ENCODE data around the gene TEX51. TPM values are rescaled to one million over a fixed set of nuclear protein-coding genes. Genes with fewer than 3 reads are reported as not detected.

TEX51 gene
- total RNA-seq, 2 donors from 2014 or later, result not detected

DNA sequence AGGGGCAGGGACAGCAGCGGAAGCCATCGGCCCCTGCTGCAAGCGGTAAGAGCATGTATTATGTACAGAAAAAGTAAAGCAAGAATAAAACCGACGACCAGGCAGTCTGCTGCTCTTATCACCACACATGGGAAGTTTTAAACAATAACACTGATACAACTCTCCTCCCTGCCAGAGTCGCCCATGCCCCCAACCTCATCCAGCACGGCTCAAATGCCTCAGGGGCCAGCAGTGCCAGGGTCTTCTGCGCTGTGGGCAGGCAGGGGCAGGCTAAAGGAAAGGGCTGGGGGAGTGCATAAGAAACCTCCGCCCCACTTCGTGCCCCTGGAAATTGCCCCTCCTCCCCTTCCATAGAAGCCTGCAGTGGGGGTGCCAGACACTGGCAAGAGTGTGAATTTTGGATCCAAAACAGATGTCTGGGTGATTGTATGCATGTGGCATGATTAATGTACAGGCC, 10.1 kb downstream of the TEX51 start:
- DNase-seq, result no peak
- intact Hi-C loops (cut with DNase I, micrococcal nuclease), result no loop called here
- ATAC-seq, result no peak

DNA sequence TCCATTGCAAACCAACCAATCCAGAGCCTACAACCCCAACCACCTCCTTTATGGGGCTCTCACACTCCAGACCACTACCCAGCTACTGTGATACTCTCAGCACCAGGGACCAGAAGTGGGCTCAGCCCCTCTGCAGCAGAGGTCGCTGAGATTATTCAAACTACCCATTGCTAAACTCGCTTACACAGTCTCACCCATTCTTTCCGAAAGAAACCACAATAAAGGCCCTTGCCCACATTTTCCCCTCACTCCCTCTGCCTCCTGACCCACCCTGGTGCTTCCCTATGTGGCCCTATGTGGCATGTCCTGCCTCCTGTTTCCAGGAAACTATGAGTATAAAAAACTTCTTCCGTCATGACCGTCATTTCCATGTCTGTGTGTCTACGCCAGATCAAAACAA, 10.7 kb downstream of the TEX51 start:
- intact Hi-C loops (cut with DNase I, micrococcal nuclease), result no loop called here
- DNase-seq (no peak), ATAC-seq (no peak)

DNA sequence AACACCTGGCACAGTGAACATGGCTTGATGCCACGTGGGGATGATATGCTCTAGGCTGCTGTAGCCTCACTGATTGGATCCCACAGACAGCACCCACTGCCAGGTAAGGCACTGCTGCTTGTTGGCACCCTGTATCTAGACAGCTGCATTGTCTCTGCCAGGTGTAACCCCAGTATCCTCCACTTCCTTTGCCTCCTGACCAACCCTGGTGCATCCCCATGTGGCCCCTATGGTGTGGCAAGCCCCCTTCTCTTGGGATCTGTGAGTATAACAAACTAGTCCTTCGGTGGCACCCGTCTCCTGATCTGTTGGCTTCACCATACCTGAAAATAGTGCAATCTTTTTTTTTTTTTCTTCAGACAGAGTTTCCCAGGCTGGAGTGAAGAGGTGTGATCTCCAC, 11.1 kb downstream of the TEX51 start:
- no peak for DNase-seq
- ATAC-seq, result no peak
- intact Hi-C loops (cut with DNase I, micrococcal nuclease), result no loop called here

DNA sequence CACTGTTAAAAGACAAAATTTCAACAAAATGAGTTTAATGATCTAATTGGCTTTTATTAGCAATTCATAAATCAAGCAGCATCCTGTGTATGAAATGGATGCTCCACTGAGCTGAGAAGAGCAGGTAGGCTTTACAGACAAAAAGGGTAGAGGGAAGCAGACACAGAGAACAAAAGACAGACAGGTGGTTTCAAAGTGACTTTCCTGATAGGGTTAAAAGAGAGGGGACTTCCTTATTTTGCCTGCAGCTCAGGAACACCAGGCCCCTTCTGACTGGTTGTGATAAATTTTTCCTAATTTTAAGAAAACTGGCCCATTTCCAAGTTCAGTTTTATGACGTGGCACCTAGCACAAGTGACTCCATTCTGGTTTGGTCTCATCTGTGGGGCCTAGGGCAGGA, 11.9 kb downstream of the TEX51 start:
- ATAC-seq, result no peak
- intact Hi-C loops (cut with DNase I, micrococcal nuclease), result no loop called here
- no peak for DNase-seq

DNA sequence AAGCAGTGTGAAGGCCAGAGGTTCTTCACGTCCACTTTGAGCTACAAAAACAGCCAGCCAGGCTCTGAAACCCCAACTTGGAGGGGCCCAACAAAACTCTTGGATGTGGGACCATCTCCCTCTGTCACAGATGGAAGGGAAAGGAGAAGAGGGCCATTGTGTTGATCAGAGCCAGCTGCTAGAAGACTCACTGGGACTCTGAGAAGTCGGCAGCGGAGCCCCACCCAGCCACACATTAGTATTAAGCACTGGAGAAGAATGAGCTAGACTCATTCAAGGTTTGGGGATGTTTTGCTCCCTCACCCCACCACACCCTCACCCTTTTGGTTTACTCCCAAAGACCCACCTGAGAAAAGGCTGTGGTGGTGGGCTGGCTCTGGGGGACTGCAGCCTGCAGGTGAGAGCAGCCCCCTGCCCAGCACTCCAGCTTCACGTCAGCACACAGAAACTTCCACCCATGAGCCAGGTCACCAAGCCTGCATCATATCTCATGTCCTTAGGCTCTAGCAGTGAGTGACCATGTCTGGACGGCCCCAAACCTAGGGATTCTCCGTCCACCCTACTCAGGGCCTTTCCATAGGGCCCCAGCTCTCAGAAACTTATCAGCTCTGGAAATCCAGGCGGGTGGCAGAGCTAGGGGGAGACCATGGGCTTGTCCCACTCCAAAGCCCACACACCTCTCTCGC, 12.6 kb downstream of the TEX51 start:
- intact Hi-C loops (cut with DNase I, micrococcal nuclease), result no loop called here
- ATAC-seq (no peak), DNase-seq (no peak)

DNA sequence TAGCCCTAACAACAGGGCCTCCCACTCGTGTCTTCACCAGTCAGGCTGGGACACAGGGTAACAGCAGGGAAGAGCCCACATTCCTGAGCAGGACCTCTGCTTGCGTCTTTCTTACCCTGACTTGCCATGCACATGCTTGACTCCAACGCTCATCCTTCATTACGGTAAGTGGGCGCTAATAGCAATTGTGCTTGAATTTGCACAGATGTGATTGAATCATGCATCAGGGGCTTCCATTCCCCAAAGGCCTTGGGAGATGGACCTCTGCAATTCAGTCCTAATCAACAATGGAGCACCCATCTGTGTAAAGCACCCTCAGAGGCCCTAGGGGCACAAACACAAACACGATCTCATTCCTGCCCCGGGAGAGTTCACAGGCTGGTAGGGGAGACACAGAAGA, 13.5 kb downstream of the TEX51 start:
- intact Hi-C loops (cut with DNase I, micrococcal nuclease), result no loop called here
- ATAC-seq, result no peak
- DNase-seq, result no peak

DNA sequence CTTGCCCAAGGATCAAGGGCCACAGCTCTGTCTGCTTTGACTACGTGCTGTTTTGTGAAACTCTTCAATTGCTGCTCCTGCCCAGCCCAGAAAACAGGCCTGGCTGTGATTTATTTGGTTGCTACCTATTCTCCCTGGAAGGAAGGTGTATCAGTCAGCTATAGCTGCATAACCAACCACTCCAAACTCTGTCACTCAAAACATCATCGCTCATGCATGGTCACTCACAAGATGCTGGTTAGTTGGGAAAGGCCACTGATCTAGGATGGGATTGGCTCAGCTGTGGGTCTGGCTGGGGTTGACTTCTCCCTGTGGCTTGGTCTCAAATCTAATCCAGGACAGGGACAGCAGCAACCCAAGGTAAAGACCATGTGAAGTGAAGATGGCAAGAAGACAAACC, 14.6 kb downstream of the TEX51 start:
- ATAC-seq (no peak), DNase-seq (no peak)
- intact Hi-C loops (cut with DNase I, micrococcal nuclease), result no loop called here

DNA sequence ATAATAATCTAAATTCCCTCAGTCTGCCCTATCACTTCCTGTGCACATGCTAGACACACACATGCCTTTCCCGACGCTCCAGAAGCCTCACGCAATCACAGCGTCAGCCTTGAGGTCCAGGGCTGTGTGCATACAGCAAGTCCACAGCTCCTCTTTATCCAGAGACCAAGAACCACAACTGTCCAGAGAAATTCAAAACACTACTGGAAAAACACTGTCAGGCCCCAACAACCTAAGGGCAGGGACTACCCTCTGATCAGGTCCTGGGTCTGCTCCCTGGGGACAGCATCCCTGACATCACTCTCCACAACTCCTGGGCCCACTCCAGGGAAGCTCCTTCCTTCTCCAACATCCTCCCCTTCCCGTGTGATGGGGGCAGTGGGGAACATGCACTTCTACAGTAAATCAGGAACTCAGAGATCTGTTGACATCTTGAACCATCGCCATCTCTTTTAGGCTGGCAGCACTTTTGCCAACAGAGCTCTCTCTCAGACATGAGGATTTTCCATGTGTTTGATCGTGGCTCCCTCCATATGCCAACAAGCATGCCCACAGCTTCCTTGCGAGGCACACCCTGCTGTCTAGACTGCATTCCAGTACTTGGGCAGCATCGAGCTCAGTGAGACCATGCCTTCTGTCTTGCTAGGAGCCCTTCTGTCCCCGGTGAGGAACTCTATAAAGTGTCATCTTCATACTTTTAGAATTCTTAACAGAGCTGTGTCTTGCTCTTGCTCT, 15.4 kb downstream of the TEX51 start:
- intact Hi-C loops (cut with DNase I, micrococcal nuclease), result no loop called here
- DNase-seq (no peak), ATAC-seq (no peak)

DNA sequence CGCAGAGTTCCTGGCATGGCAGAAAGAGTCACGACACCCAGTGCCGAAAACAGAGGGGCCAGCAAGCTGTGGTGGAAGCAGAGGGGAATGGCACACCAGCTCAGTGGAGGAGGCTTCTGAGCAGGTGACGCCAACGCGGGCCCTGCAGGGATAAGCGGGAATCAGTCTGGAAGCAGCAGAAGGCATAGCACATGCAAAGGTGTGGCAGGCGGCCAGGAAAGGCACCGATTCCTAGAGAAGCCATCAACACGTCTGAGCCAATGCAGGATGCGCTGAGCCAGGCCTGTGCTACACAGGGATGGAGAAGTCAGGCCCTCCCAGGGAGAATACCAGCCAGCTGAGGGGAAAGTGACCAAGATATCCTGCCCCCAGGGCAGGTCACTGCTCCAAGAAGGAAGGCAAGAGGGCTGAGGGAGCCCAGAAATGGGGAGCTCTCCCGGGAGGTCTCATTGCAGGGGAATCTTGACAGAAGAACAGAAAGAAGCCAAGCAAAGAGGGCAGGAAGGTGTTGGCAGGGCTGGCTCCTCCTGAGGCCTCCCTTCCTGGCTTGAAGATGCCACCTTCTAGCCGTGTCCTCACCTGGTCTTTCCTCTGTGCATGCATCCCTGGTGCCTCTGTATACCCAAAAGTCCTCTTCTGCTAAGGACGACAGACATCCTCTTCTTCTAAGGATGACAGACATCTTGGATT, 16.3 kb downstream of the TEX51 start:
- DNase-seq (no peak), ATAC-seq (no peak)
- intact Hi-C loops (cut with DNase I, micrococcal nuclease), result no loop called here

DNA sequence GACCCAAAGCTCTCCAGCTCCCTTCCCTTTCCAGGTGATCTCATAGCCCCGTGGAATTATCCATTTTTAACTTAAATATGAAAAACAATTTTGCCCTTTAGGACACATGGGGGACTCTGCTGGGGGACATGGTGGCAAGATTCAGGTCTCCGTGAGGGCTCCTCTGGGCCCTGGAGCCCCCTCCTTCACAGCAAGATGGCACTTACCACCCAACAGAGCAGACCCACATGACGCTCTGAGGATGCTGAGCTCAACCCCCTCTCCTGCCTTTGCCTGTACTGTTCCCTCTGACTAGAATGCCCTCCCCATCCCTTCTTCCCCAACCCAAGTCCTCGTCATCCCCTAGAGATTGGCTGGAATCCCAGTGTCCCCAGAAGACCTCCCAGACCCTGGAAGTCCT, 17.2 kb downstream of the TEX51 start:
- ATAC-seq (no peak), DNase-seq (no peak)
- intact Hi-C loops (cut with DNase I, micrococcal nuclease), result no loop called here

DNA sequence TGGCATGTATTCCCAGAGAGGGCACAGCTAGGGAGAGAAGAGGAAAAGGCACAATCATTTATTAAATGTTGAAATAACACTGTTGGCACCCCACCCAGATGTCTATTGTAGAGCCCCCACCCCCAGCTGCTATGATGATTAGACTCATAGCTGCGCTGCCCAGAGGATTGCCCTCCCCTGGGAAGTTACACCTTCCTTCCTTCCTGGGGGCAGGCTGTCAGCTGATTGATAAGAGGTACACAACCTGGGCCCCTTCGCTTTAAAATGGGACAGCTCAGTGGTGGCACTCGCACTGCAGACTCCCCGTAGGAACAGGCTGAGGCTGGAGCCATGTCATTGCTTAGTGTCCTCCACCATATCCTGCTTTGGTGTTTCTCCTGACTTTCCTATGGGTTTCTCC, 18.1 kb downstream of the TEX51 start:
- ATAC-seq, result no peak
- DNase-seq, result no peak
- intact Hi-C loops (cut with DNase I, micrococcal nuclease), result no loop called here

DNA sequence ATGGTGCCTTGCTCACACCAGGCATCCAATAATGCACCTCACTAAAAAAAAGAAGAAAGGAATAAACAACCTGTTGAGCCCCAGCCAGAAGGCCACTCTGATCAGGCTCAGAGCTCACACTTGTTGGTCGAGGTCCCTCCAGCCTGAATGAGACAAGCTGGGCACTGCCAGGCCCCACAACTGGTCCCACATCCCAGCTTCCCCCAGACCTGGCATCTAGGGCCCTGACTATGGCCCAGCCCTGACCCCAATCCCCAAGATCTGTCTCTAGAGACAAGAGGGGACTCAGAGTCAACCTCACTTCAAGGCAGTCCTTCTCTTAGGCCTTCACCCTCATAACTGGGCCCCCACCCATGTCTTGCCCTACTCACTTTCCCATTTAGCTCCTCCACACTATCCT, 22.4 kb downstream of the TEX51 start:
- DNase-seq, result no peak
- ATAC-seq, result no peak
- intact Hi-C loops (cut with DNase I, micrococcal nuclease), result no loop called here

DNA sequence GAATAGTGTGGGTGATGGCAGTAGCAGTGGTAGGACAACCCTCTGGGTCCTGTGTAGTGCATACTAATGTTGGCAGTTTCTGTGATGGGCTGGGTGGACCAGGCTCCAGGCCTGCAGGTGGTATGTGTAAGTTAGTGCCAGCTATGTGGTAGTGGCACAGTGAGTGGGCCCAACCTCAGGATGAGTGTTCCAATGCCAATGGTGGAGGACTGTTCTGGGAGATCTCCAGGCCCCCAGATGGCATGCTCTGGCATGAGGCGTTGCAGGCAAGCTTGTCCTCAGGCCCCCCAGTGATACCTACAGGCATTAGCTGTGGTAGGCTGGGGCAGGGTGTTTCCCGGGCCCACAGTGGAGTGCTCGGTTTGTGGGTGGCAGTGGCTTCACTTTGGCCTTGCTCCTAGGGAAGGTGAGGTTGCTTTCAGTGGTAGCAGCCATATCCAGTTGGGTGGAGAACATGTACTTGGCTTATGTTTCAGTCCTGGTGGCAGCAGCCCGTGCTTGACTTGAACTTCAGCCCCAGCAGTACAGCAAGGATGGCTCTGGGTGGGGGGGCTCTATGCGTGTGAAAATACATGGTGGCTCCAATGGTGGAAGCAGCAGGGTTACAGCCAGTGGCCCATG, 32.4 kb downstream of the TEX51 start:
- DNase-seq, result no peak
- intact Hi-C loops (cut with DNase I, micrococcal nuclease), result no loop called here
- no peak for ATAC-seq

DNA sequence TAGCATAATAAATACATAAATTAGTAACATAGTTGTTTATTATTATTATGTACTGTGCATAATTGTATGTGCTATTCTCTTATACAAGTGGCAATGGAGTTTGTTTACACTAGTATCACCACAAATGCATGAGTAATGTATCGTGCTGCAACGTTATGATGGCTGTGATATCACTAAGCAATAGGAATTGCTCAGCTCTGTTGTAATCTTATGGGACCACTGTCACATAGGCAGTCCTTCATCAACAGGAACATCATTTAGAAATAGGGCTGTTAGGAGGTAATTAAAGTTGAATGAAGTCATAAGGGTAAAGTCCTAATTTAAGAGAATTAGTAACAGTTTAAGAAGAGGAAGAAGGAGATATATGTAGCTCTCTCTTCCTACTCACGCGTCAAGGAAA, 33.8 kb downstream of the TEX51 start:
- intact Hi-C loops (cut with DNase I, micrococcal nuclease), result no loop called here
- ATAC-seq, result peak; percentile 95

DNA sequence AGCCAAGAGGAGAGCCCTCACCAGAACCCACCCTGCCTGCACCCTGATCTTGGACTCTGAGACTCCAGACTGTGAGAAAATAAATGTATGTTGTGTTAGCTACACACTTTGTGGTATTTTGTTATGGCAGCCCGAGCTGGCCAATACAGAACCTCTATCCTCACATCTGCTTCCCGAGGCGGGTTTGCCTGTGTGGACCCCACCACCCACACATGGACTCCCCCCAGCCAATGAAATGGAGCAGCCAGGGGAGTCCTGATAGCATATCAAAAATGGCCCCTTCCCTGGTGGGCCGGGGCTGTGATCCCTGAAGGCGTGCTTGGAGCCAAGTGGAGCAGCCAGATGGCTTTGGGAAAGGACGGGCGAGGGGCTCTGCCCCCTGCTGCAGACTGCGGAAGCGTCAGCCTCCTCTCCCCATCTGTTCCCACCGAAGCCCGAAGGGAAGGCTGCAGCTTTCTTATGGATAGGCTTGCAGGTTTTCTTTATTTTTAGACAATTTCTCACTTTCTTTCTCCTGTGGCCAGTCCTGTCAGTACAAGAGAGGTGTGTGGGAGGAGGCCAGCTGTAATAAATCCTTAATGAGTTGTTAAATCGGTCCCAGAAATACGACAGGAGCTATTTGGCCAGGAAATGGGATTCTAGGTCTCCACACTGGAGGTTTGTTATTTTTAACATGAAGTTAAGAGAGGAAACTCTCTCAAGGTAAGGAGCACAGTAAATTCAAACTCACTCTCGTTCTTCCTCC, 34.4 kb downstream of the TEX51 start:
- intact Hi-C loops (cut with DNase I, micrococcal nuclease), result no loop called here
- ATAC-seq (no peak), DNase-seq (no peak)

More for the DNA sequence above, 33.8 kb downstream of the TEX51 start:
- no peak for DNase-seq

DNA sequence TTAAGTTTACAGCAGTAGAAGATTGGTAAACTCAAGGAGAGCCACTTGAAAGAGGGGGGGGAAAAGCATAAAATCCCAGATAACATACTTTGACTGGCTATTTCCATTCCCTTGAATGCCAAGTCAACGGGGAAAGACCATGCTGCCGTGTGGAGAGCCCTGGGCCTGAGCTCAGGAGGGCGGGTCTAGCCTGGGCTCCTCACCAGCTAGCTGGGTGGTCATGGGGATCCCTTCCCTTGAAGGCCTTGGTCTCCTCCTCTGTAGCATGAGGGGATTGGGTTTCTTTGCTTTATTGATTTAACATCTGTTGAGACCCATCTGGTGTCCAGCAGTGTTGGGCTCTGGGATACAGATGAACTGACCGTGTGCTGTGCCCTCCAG, 35.0 kb downstream of the TEX51 start:
- no peak for ATAC-seq
- no peak for DNase-seq
- intact Hi-C loops (cut with DNase I, micrococcal nuclease), result no loop called here

DNA sequence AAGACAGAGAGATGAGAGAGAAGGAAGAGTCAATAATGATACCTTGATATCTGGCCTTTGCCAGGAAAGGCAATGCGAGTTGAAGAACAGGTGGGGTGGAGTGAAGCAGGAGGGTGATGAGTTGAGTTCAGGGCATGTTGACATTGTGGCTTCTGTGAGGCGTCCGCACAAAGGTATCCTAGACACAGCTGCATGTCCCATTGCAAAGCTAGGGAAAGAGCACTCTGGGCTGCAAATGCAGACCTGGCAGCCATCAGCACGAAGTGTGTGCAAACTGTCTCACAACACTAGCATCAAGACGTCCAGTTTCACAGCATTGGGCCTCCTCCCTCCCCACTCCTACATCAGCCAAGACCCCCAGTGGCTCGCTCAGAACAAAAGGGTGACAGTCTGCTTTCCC, 36.1 kb downstream of the TEX51 start:
- DNase-seq (no peak), ATAC-seq (no peak)
- intact Hi-C loops (cut with DNase I, micrococcal nuclease), result no loop called here

DNA sequence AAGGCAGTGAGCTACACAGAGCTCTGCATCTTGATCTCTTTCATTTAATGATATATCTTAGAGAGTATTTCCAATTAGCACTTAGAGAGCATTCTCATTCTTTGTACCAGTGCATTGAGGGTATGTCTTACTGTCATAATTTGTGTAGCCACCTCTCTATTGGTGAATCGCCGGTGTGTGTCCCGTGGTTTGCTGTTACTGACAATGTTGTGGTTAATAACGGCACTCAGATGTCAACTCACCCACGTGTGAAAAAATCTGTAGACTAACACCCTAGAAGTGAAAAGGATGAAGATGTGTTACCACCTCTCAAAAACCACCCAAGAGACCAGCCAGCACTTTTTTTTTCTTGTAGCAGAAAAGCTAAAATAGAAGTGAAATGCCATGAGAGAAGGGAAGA, 37.1 kb downstream of the TEX51 start:
- ATAC-seq, result no peak
- no peak for DNase-seq
- intact Hi-C loops (cut with DNase I, micrococcal nuclease), result no loop called here

DNA sequence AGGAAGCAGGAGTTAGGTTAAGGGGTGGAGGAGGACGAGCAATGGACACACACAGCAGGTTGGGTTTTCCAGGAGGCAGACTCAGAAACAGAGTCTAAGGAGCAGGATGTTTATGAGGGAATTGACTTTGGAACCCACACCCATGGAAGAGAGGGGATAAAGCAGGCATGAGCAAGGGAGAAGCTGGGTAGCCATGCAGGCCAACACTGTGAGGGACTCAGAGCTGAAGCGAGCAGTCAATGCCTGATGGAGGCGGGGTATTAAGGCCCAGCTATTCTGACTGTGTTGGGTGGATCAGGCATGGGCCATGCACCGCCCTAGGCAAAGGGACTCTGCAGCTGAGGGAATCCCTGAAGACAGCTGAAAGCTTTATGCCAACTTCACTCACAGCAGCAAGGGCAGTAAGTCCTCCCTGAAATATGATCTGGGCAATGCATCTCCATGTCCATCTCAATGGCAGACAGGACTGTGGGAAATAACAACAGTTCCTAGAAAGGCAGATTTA, 37.6 kb downstream of the TEX51 start:
- DNase-seq, result no peak
- peak; percentile 30 for ATAC-seq
- intact Hi-C loops (cut with DNase I, micrococcal nuclease), result no loop called here
